Measurements from ENCODE around the gene SYTL5.
A peak's percentile ranks its signal among the peaks of the same experiment; 100 is the strongest.

The SYTL5 gene

GRCh38 chrX:37995428-37995827, 10.9 kb upstream of the SYTL5 start:
- no peak overlapping the region for H3K27ac Mint-ChIP-seq
- H3K9me3 Mint-ChIP-seq = no peaks in the 10 kb centered on the region
- no peak overlapping the region for H3K4me3 Mint-ChIP-seq
- no peak for DNase-seq
- no peaks in the 10 kb centered on the region for H3K36me3 Mint-ChIP-seq (ENCODE audit: insufficient read depth)
- no peaks in the 10 kb centered on the region for H3K4me1 Mint-ChIP-seq (ENCODE audit: low read depth in 2 of 2)
- no peak for ATAC-seq (replicated peaks)
- no peaks in the 10 kb centered on the region for H3K27me3 Mint-ChIP-seq

GRCh38 chrX:37997096-37997495, 9.3 kb upstream of the SYTL5 start:
- Mint-ChIP-seq H3K27ac (no peak overlapping the region), H3K4me1 (ENCODE audit: low read depth in 2 of 2) (no peaks in the 10 kb centered on the region), H3K27me3 (no peaks in the 10 kb centered on the region), H3K4me3 (no peak overlapping the region), H3K36me3 (ENCODE audit: insufficient read depth) (no peaks in the 10 kb centered on the region), H3K9me3 (no peaks in the 10 kb centered on the region)
- DNase-seq (no peak), ATAC-seq (replicated peaks) (no peak)

- H3K4me1 Mint-ChIP-seq (ENCODE audit: low read depth in 2 of 2) = no peaks in the 10 kb centered on the region
- H3K4me3 Mint-ChIP-seq = no peak overlapping the region
- H3K27me3 Mint-ChIP-seq = no peaks in the 10 kb centered on the region
- no peak for ATAC-seq (replicated peaks)
- H3K36me3 Mint-ChIP-seq (ENCODE audit: insufficient read depth) = no peaks in the 10 kb centered on the region
- H3K27ac Mint-ChIP-seq = no peak overlapping the region
- no peak for DNase-seq
- H3K9me3 Mint-ChIP-seq = no peaks in the 10 kb centered on the region
These were observed 7.6 kb upstream of the SYTL5 start for GRCh38 chrX:37998586-37999262.

GRCh38 chrX:38000706-38001105, 5.6 kb upstream of the SYTL5 start:
- Mint-ChIP-seq H3K27ac (no peak overlapping the region), H3K4me1 (ENCODE audit: low read depth in 2 of 2) (no peaks in the 10 kb centered on the region), H3K36me3 (ENCODE audit: insufficient read depth) (no peaks in the 10 kb centered on the region), H3K9me3 (no peaks in the 10 kb centered on the region), H3K4me3 (no peak overlapping the region), H3K27me3 (peaks cover 0 to 8% of the 10 kb centered on the region in 2 donors)
- no peak for DNase-seq
- ATAC-seq (replicated peaks) = no peak

GRCh38 chrX:38004046-38004445, 2.3 kb upstream of the SYTL5 start:
- Mint-ChIP-seq H3K36me3 (ENCODE audit: insufficient read depth) (no peaks in the 10 kb centered on the region), H3K27me3 (peaks cover 0 to 15% of the 10 kb centered on the region in 2 donors)

GRCh38 chrX:38006778-38007177, 425 bp downstream of the SYTL5 start:
- no peak overlapping the region for H3K4me3 Mint-ChIP-seq
- no peaks in the 10 kb centered on the region for H3K9me3 Mint-ChIP-seq
- DNase-seq (no peak), ATAC-seq (replicated peaks) (no peak)
- no peaks in the 10 kb centered on the region for H3K36me3 Mint-ChIP-seq (ENCODE audit: insufficient read depth)
- no peaks in the 10 kb centered on the region for H3K4me1 Mint-ChIP-seq (ENCODE audit: low read depth in 2 of 2)
- no peak overlapping the region for H3K27ac Mint-ChIP-seq
- peaks cover 0 to 15% of the 10 kb centered on the region in 2 donors for H3K27me3 Mint-ChIP-seq

More at GRCh38 chrX:38004046-38004445, 2.3 kb upstream of the SYTL5 start:
- Mint-ChIP-seq H3K27ac (no peak overlapping the region), H3K4me3 (no peak overlapping the region), H3K4me1 (ENCODE audit: low read depth in 2 of 2) (no peaks in the 10 kb centered on the region), H3K9me3 (no peaks in the 10 kb centered on the region)
- ATAC-seq (replicated peaks) (no peak), DNase-seq (no peak)

GRCh38 chrX:38008658-38009057, 2.3 kb downstream of the SYTL5 start:
- ATAC-seq (replicated peaks) = no peak
- DNase-seq = no peak
- H3K27ac Mint-ChIP-seq = no peak overlapping the region
- H3K27me3 Mint-ChIP-seq = peaks cover 0 to 15% of the 10 kb centered on the region in 2 donors
- H3K9me3 Mint-ChIP-seq = no peaks in the 10 kb centered on the region
- no peaks in the 10 kb centered on the region for H3K36me3 Mint-ChIP-seq (ENCODE audit: insufficient read depth)
- H3K4me1 Mint-ChIP-seq (ENCODE audit: low read depth in 2 of 2) = no peaks in the 10 kb centered on the region
- H3K4me3 Mint-ChIP-seq = no peak overlapping the region

- Mint-ChIP-seq H3K27ac (no peak overlapping the region), H3K4me1 (ENCODE audit: low read depth in 2 of 2) (no peaks in the 10 kb centered on the region), H3K9me3 (no peaks in the 10 kb centered on the region), H3K4me3 (no peak overlapping the region), H3K36me3 (ENCODE audit: insufficient read depth) (no peaks in the 10 kb centered on the region), H3K27me3 (peaks cover 0 to 8% of the 10 kb centered on the region in 2 donors)
- ATAC-seq (replicated peaks) (no peak), DNase-seq (no peak)
These were observed 3.3 kb downstream of the SYTL5 start for GRCh38 chrX:38009641-38010040.

- Mint-ChIP-seq H3K4me1 (ENCODE audit: low read depth in 2 of 2) (no peaks in the 10 kb centered on the region), H3K36me3 (ENCODE audit: insufficient read depth) (no peaks in the 10 kb centered on the region), H3K27me3 (no peaks in the 10 kb centered on the region), H3K9me3 (no peaks in the 10 kb centered on the region), H3K27ac (no peak overlapping the region), H3K4me3 (no peak overlapping the region)
- DNase-seq (no peak), ATAC-seq (replicated peaks) (no peak)
These were observed 12.5 kb downstream of the SYTL5 start for GRCh38 chrX:38018766-38019425.

GRCh38 chrX:38028300-38028699, 21.9 kb downstream of the SYTL5 start:
- Mint-ChIP-seq H3K4me3 (no peak overlapping the region), H3K4me1 (ENCODE audit: low read depth in 2 of 2) (no peaks in the 10 kb centered on the region), H3K27ac (no peak overlapping the region), H3K36me3 (ENCODE audit: insufficient read depth) (no peaks in the 10 kb centered on the region), H3K27me3 (peaks cover 0 to 7% of the 10 kb centered on the region in 2 donors), H3K9me3 (no peaks in the 10 kb centered on the region)
- no peak for ATAC-seq (replicated peaks)
- no peak for DNase-seq

- no peak for DNase-seq
- Mint-ChIP-seq H3K4me1 (ENCODE audit: low read depth in 2 of 2) (peaks cover 0 to 4% of the 10 kb centered on the region in 2 donors), H3K9me3 (no peaks in the 10 kb centered on the region), H3K36me3 (ENCODE audit: insufficient read depth) (no peaks in the 10 kb centered on the region), H3K4me3 (no peak overlapping the region), H3K27me3 (peaks cover 0 to 1% of the 10 kb centered on the region in 2 donors), H3K27ac (no peak overlapping the region)
- no peak for ATAC-seq (replicated peaks)
These were observed 30.1 kb downstream of the SYTL5 start for GRCh38 chrX:38036466-38036865.

- Mint-ChIP-seq H3K36me3 (ENCODE audit: insufficient read depth) (no peaks in the 10 kb centered on the region), H3K27me3 (no peaks in the 10 kb centered on the region), H3K27ac (peak overlapping the region in 1 of 2 donors; percentile 74), H3K9me3 (no peaks in the 10 kb centered on the region), H3K4me3 (peak overlapping the region in 1 of 2 donors; percentile 28), H3K4me1 (ENCODE audit: low read depth in 2 of 2) (peaks cover 0 to 4% of the 10 kb centered on the region in 2 donors)
- no peak for DNase-seq
- peak; percentile 72 for ATAC-seq (replicated peaks)
These were observed 32.1 kb downstream of the SYTL5 start for GRCh38 chrX:38038501-38038900.

- ATAC-seq (replicated peaks) = no peak
- Mint-ChIP-seq H3K9me3 (no peaks in the 10 kb centered on the region), H3K4me1 (ENCODE audit: low read depth in 2 of 2) (peaks cover 0 to 4% of the 10 kb centered on the region in 2 donors), H3K27me3 (no peaks in the 10 kb centered on the region), H3K36me3 (ENCODE audit: insufficient read depth) (no peaks in the 10 kb centered on the region), H3K4me3 (no peak overlapping the region), H3K27ac (no peak overlapping the region)
- DNase-seq = no peak
These were observed 34.9 kb downstream of the SYTL5 start for GRCh38 chrX:38041237-38041636.

GRCh38 chrX:38044701-38045100, 38.3 kb downstream of the SYTL5 start:
- no peaks in the 10 kb centered on the region for H3K4me1 Mint-ChIP-seq (ENCODE audit: low read depth in 2 of 2)
- no peak overlapping the region for H3K4me3 Mint-ChIP-seq
- no peaks in the 10 kb centered on the region for H3K9me3 Mint-ChIP-seq
- H3K27ac Mint-ChIP-seq = no peak overlapping the region
- no peaks in the 10 kb centered on the region for H3K36me3 Mint-ChIP-seq (ENCODE audit: insufficient read depth)
- no peaks in the 10 kb centered on the region for H3K27me3 Mint-ChIP-seq
- no peak for ATAC-seq (replicated peaks)
- no peak for DNase-seq
